ENCODE results near the gene TXK. TPM values are rescaled to one million over a fixed set of nuclear protein-coding genes. Genes with fewer than 3 reads are reported as not detected.

Gene TXK
- polyA plus RNA-seq, 1 of the 3 experiments (the other 2 are of a cell fraction) = 0.61 TPM

- Histone ChIP-seq H3K4me1 (ENCODE audit: control insufficient read depth in 1 of 2, insufficient read depth in 2 of 2, low read depth in 1 of 2, low read length in 1 of 2) (peaks cover 0 to 21% of the 10 kb centered on the region in 2 experiments; a peak in 1 of 4 replicates), H4K20me1 (ENCODE audit: insufficient read depth) (no peaks in the 10 kb centered on the region), H3K4me3 (ENCODE audit: low read depth in 2 of 2, low read length in 1 of 2) (no peak overlapping the region), H3K9me3 (no peaks in the 10 kb centered on the region), H3K27ac (ENCODE audit: low read depth in 2 of 2, low read length in 1 of 2) (no peak overlapping the region), H3K9me2 (no peaks in the 10 kb centered on the region), H3K9ac (no peak overlapping the region), H3F3A (replicated peaks; ENCODE audit: insufficient read depth) (peaks cover 4% of the 10 kb centered on the region), H3K27me3 (ENCODE audit: insufficient read depth) (no peaks in the 10 kb centered on the region), H3K79me2 (ENCODE audit: insufficient read depth) (no peaks in the 10 kb centered on the region), H3K36me3 (replicated peaks in 1 of 2; ENCODE audit: control insufficient read depth in 1 of 2, insufficient read depth in 2 of 2, low read length in 1 of 2) (no peaks in the 10 kb centered on the region), H3K4me2 (no peak overlapping the region), H2AFZ (ENCODE audit: low read depth) (no peak overlapping the region)
- POLR2A ChIA-PET = no interaction called here
- 95% methylated on average over 3 of the region's 3 CpGs for WGBS (ENCODE audit: low lambda C conversion rate)
- CTCF ChIA-PET = interaction anchor here (1.1 to 1.6 kb wide), 4 partner anchors 10 to 433 kb away, joined by 4 to 5 read pairs (median 4); no protein-coding TSS in a partner anchor
- DNase-seq = no peak
- TF ChIP-seq FOXM1 (IDR thresholded peaks at IDR 0.05; ENCODE audit: low read depth) = no peak
- TF ChIP-seq IRF3 (IDR thresholded peaks at IDR 0.05; ENCODE audit: low read depth, low read length) = no peak
- TF ChIP-seq EZH2phosphoT487 (IDR thresholded peaks at IDR 0.05; ENCODE audit: borderline replicate concordance, low read depth) = no peak
- TF ChIP-seq, protein P1, sequence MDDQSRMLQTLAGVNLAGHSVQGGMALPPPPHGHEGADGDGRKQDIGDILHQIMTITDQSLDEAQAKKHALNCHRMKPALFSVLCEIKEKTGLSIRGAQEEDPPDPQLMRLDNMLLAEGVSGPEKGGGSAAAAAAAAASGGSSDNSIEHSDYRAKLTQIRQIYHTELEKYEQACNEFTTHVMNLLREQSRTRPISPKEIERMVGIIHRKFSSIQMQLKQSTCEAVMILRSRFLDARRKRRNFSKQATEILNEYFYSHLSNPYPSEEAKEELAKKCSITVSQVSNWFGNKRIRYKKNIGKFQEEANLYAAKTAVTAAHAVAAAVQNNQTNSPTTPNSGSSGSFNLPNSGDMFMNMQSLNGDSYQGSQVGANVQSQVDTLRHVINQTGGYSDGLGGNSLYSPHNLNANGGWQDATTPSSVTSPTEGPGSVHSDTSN (IDR thresholded peaks at IDR 0.05) = no peak
- no peak for TF ChIP-seq GABPA (IDR thresholded peaks at IDR 0.05; ENCODE audit: low read depth)
- no peak for TF ChIP-seq GATA2 (CRISPR knock-in tag; IDR thresholded peaks at IDR 0.05)
Measured at GRCh38 chr4:48138936-48139335, 4.9 kb upstream of the TXK start.

GRCh38 chr4:48138511-48138910 is 4.5 kb upstream of the TXK start:
- CTCF ChIA-PET = interaction anchor here (1.1 to 1.6 kb wide), 4 partner anchors 11 to 433 kb away, joined by 4 to 5 read pairs (median 4); no protein-coding TSS in a partner anchor

More at GRCh38 chr4:48138511-48138910, 4.5 kb upstream of the TXK start:
- Histone ChIP-seq H3K27me3 (ENCODE audit: insufficient read depth) (no peaks in the 10 kb centered on the region), H3K9me2 (no peaks in the 10 kb centered on the region), H3K9ac (no peak overlapping the region), H3F3A (replicated peaks; ENCODE audit: insufficient read depth) (peaks cover 6% of the 10 kb centered on the region), H3K4me3 (ENCODE audit: low read depth in 2 of 2, low read length in 1 of 2) (no peak overlapping the region), H3K36me3 (replicated peaks in 1 of 2; ENCODE audit: control insufficient read depth in 1 of 2, insufficient read depth in 2 of 2, low read length in 1 of 2) (no peaks in the 10 kb centered on the region), H3K79me2 (ENCODE audit: insufficient read depth) (no peaks in the 10 kb centered on the region), H3K9me3 (no peaks in the 10 kb centered on the region), H4K20me1 (ENCODE audit: insufficient read depth) (no peaks in the 10 kb centered on the region), H3K4me1 (ENCODE audit: control insufficient read depth in 1 of 2, insufficient read depth in 2 of 2, low read depth in 1 of 2, low read length in 1 of 2) (peaks cover 0 to 25% of the 10 kb centered on the region in 2 experiments; a peak in 1 of 4 replicates), H3K4me2 (no peak overlapping the region), H2AFZ (ENCODE audit: low read depth) (no peak overlapping the region), H3K27ac (ENCODE audit: low read depth in 2 of 2, low read length in 1 of 2) (no peak overlapping the region)
- 94% methylated on average over 7 of the region's 7 CpGs for WGBS (ENCODE audit: low lambda C conversion rate)
- DNase-seq = no peak
- POLR2A ChIA-PET = no interaction called here
- no peak for TF ChIP-seq MEF2A (IDR thresholded peaks at IDR 0.05; ENCODE audit: borderline replicate concordance, low read depth)
- TF ChIP-seq, protein P2, sequence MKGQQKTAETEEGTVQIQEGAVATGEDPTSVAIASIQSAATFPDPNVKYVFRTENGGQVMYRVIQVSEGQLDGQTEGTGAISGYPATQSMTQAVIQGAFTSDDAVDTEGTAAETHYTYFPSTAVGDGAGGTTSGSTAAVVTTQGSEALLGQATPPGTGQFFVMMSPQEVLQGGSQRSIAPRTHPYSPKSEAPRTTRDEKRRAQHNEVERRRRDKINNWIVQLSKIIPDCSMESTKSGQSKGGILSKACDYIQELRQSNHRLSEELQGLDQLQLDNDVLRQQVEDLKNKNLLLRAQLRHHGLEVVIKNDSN (IDR thresholded peaks at IDR 0.05; ENCODE audit: borderline replicate concordance, low read depth) = no peak
- no peak for TF ChIP-seq GABPA (IDR thresholded peaks at IDR 0.05; ENCODE audit: low read depth)
- TF ChIP-seq FOXM1 (IDR thresholded peaks at IDR 0.05; ENCODE audit: low read depth) = no peak
- no peak for TF ChIP-seq MAX (IDR thresholded peaks at IDR 0.05; ENCODE audit: low read depth)
- TF ChIP-seq YY1 (IDR thresholded peaks at IDR 0.05; ENCODE audit: low read depth) = no peak
- no peak for TF ChIP-seq RXRA (IDR thresholded peaks at IDR 0.05; ENCODE audit: borderline replicate concordance, low read depth)
